ENCODE data around the gene NDFIP1. TPM values are rescaled to one million over a fixed set of nuclear protein-coding genes. Genes with fewer than 3 reads are reported as not detected.
"Not testable (repeated sequence)": the region's sequence is repeated elsewhere in the genome, so short reads cannot be mapped to it uniquely, and the experiment has no call there.

The NDFIP1 gene
- polyA plus RNA-seq, 1 donor, result 54.7 TPM

- not testable (repeated sequence) for DNase-seq (ENCODE audit: low read depth)
Measured at GRCh38 chr5:142154449-142154841, 45.9 kb downstream of the NDFIP1 start.

GRCh38 chr5:142156839-142157463, 48.4 kb downstream of the NDFIP1 start:
- no peak for DNase-seq (ENCODE audit: low read depth)

- no peak for DNase-seq (ENCODE audit: low read depth)
Measured at GRCh38 chr5:142159354-142159753, 50.8 kb downstream of the NDFIP1 start.

GRCh38 chr5:142164315-142164714, 55.7 kb downstream of the NDFIP1 start:
- no peak for DNase-seq (ENCODE audit: low read depth)

GRCh38 chr5:142166754-142167153, 58.2 kb downstream of the NDFIP1 start:
- DNase-seq (ENCODE audit: low read depth), result no peak

- DNase-seq (ENCODE audit: low read depth), result no peak
Measured at GRCh38 chr5:142167458-142167857, 58.9 kb downstream of the NDFIP1 start.

GRCh38 chr5:142168365-142168764, 59.8 kb downstream of the NDFIP1 start:
- no peak for DNase-seq (ENCODE audit: low read depth)

GRCh38 chr5:142170254-142170953, 61.8 kb downstream of the NDFIP1 start:
- DNase-seq (ENCODE audit: low read depth), result no peak

GRCh38 chr5:142171270-142171669, 62.7 kb downstream of the NDFIP1 start:
- DNase-seq (ENCODE audit: low read depth), result no peak

- DNase-seq (ENCODE audit: low read depth), result no peak
Measured at GRCh38 chr5:142175039-142175438, 66.5 kb downstream of the NDFIP1 start.

- no peak for DNase-seq (ENCODE audit: low read depth)
Measured at GRCh38 chr5:142175461-142176142, 67.0 kb downstream of the NDFIP1 start.

- no peak for DNase-seq (ENCODE audit: low read depth)
Measured at GRCh38 chr5:142176255-142176654, 67.7 kb downstream of the NDFIP1 start.

GRCh38 chr5:142178651-142179050, 70.1 kb downstream of the NDFIP1 start:
- no peak for DNase-seq (ENCODE audit: low read depth)

GRCh38 chr5:142179776-142180387, 71.3 kb downstream of the NDFIP1 start:
- no peak for DNase-seq (ENCODE audit: low read depth)

GRCh38 chr5:142181096-142181495, 72.5 kb downstream of the NDFIP1 start:
- no peak for DNase-seq (ENCODE audit: low read depth)

GRCh38 chr5:142181547-142182163, 73.1 kb downstream of the NDFIP1 start:
- DNase-seq (ENCODE audit: low read depth), result no peak

- no peak for DNase-seq (ENCODE audit: low read depth)
Measured at GRCh38 chr5:142182840-142183239, 74.3 kb downstream of the NDFIP1 start.

GRCh38 chr5:142183561-142183960, 75.0 kb downstream of the NDFIP1 start:
- DNase-seq (ENCODE audit: low read depth), result no peak

GRCh38 chr5:142184988-142185387, 76.4 kb downstream of the NDFIP1 start:
- peak; percentile 16 for DNase-seq (ENCODE audit: low read depth)

- no peak for DNase-seq (ENCODE audit: low read depth)
Measured at GRCh38 chr5:142186514-142186856, 77.9 kb downstream of the NDFIP1 start.

- DNase-seq (ENCODE audit: low read depth), result no peak
Measured at GRCh38 chr5:142186857-142187594, 78.4 kb downstream of the NDFIP1 start.
